D721Med (cell line): ENCODE data around the gene EVI5L.

Experiments
- DNase-seq: peaks from one replicate; pipeline ENCODE4 v3.0.0; 2011; ENCODE audit warnings: low spot score; ENCODE audit not compliant: insufficient read length
- FAIRE-seq: peaks from 2 replicates; lab custom pipeline; 2011; peaks lifted over from hg19 to GRCh38; lab: Jason Lieb, UNC
- TF ChIP-seq, protein P1 (sequence below): IDR thresholded peaks from 2 replicates; pipeline ENCODE4 v1.5.1; 2012; ENCODE audit warnings: mild to moderate bottlenecking, control low read depth; ENCODE audit not compliant: insufficient read depth; ENCODE audit errors: missing control alignments

EVI5L gene

DNA sequence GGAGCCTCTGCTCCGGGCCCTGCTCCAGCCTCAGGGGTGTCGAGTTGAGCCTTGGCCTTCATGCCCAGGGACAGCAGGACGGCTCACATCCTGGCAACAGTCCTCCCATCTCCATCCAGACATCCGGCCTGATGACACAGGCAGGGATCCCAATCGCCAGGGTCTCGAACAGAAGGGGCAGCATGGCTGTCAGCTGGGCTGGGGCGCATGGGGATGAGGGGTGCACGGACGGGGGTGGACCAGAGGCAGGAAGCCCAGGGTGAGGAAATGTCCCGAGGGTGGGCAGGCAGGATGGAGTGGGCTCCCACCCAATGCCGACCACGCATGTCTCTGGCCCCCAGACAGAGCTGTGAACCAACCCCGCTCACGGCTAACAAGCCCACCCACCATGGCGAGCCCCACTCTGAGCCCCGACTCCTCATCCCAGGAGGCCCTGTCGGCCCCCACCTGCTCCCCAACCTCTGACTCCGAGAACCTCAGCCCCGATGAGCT lies 16.2 kb downstream of the EVI5L start:
- FAIRE-seq = no peak
- TF ChIP-seq, protein P1, sequence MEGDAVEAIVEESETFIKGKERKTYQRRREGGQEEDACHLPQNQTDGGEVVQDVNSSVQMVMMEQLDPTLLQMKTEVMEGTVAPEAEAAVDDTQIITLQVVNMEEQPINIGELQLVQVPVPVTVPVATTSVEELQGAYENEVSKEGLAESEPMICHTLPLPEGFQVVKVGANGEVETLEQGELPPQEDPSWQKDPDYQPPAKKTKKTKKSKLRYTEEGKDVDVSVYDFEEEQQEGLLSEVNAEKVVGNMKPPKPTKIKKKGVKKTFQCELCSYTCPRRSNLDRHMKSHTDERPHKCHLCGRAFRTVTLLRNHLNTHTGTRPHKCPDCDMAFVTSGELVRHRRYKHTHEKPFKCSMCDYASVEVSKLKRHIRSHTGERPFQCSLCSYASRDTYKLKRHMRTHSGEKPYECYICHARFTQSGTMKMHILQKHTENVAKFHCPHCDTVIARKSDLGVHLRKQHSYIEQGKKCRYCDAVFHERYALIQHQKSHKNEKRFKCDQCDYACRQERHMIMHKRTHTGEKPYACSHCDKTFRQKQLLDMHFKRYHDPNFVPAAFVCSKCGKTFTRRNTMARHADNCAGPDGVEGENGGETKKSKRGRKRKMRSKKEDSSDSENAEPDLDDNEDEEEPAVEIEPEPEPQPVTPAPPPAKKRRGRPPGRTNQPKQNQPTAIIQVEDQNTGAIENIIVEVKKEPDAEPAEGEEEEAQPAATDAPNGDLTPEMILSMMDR = no peak
- no peak for DNase-seq

GRCh38 chr19:7847664-7848063 lies 17.6 kb downstream of the EVI5L start:
- no peak for DNase-seq
- no peak for FAIRE-seq
- TF ChIP-seq, protein P1 = no peak

DNA sequence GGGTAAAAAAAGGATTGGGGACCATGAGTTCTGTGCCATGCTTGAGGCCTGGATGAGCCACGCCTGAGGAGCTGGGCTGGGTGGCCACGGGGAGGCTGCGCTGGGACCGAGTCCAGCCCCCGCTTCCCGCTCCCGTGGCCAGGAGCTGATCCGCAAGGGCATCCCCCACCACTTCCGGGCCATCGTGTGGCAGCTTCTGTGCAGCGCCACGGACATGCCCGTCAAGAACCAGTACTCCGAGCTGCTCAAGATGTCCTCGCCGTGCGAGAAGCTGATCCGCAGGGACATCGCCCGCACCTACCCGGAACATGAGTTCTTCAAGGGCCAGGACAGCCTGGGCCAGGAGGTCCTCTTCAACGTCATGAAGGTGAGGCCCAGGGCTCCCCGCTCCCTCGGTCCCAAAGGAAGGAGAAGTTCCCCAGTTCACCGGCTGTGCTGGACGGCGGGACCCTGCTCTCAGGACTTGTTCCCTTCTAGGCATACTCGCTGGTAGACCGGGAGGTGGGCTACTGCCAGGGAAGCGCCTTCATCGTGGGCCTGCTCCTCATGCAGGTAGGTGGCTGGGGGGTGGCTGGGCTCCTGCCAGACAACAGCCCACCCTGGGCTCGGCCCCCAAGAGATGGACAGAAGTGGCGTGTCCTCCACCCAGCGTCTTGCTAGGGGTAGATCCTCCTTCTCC lies 18.9 kb downstream of the EVI5L start:
- TF ChIP-seq, protein P1 = no peak
- FAIRE-seq (no peak), DNase-seq (no peak)

DNA sequence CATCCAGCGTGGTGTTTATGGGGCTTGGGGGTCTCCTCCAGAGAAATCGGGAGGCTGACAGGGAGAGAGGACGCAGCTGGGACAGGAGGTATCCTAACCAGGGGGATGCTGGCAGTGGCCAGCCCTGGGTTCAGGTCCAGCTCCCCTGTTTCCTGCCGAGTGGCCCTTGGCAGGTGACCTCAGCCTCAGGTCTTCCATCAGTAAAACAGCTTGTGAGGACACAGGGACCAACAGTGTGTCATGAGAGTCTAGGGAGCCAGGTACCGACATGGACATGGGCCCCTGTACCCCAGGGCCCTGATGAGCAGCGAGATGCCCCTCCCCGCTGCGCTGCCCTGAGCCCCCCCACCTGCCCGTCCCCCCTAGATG lies 19.6 kb downstream of the EVI5L start:
- DNase-seq = no peak
- TF ChIP-seq, protein P1 = no peak
- no peak for FAIRE-seq

- DNase-seq (no peak), FAIRE-seq (no peak)
- TF ChIP-seq, protein P1 = no peak
These were observed 20.2 kb downstream of the EVI5L start for GRCh38 chr19:7850000-7850813.

DNA sequence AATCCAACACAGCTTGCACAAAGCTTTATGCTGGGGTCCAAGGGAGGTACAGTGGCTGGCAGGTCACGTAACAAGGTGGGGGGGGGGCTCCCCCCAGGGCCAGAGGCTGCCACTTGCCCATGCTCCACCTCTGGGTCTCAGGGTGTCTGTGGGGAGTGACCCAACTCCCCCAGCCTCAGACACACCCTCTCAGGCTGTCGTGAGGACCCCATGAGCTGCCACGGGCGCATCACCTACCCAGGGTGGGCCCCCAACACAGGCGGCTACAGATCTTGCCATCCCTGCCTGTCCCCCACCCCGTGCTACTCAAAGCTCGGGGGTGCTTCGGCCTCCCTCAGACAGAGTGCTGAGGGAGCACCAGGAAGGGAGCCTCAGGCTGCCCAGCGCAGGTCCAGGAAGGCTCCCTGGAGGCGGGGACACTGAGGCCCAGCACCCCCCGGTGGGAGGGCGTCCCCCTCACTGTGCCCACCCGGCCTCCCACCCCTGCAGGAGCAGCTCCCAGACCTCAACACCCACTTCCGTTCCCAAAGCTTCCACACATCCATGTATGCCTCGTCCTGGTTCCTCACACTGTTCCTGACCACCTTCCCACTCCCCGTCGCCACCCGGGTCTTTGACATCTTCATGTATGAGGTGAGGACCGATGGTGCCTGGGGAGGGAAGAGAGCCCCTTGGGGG lies 21.1 kb downstream of the EVI5L start:
- no peak for FAIRE-seq
- DNase-seq = no peak
- TF ChIP-seq, protein P1 = no peak
